Adrenal gland (tissue), 12 donors: ENCODE measurements around the gene UROS. TPM values are rescaled to one million over a fixed set of nuclear protein-coding genes. Genes with fewer than 3 reads are reported as not detected.

Experiments used
- DNase-seq, 7 donors: peaks; one replicate each; pipeline ENCODE4 v3.0.0-alpha.2; 2019 to 2020
- H3K27ac ChIP-seq, 5 donors: fragments of 200-600 bp; sonication (generic) in 4 of 5; 1 replicate in 3 of 5; 2 replicates in 2 of 5; pipeline versions ENCODE4 v1.5.1 to v1.8.0; 2016 to 2020; ENCODE audit warnings: mild to moderate bottlenecking in 1 of 5
- H3K27me3 ChIP-seq: fragments of 200-600 bp; 2 replicates; pipeline ENCODE4 v1.8.0; 2021
- H3K36me3 ChIP-seq, 2 donors: fragments of 200-600 bp; replicated peaks in 1 of 2; 1 replicate in 1 of 2; 2 replicates in 1 of 2; pipeline versions ENCODE4 v1.5.1 to v1.8.0; 2018 to 2022
- H3K4me1 ChIP-seq, 2 donors: fragments of 200-600 bp; replicated peaks in 1 of 2; 1 replicate in 1 of 2; 2 replicates in 1 of 2; pipeline versions ENCODE4 v1.5.1 to v1.8.0; 2018 to 2021
- H3K4me3 ChIP-seq, 4 donors: fragments of 200-600 bp; sonication (generic) in 3 of 4; one replicate each; pipeline ENCODE4 v1.5.1; 2016 to 2018
- H3K9me3 ChIP-seq, 3 donors: fragments of 200-600 bp; sonication (generic) in 1 of 3; replicated peaks in 1 of 3; 1 replicate in 2 of 3; 2 replicates in 1 of 3; pipeline versions ENCODE4 v1.5.1 to v1.8.0; 2016 to 2021
- POLR2A ChIP-seq, 2 donors: fragments of 450-650 bp; IDR thresholded peaks; one replicate each; pipeline ENCODE4 v1.6.1; 2017; ENCODE audit warnings: antibody characterized with exemption in 2 of 2, mild to moderate bottlenecking in 2 of 2, moderate library complexity in 1 of 2
- WGBS, 4 donors: extraction: QIAGEN DNeasy Blood & Tissue Kit in 2 of 4; methylation state at CpG; one replicate each; pipeline versions ENCODE4 v1.1.5 to v1.1.7; 2013 to 2017; 5-methylcytosine and 5-hydroxymethylcytosine counted together
- intact Hi-C, 2 donors: fragments of 100-400 bp; cut with DNase I; formaldehyde crosslinking; loops; one replicate each; pipeline versions ENCODE4 v1.14.1 to v1.15.0; 2022 to 2023
- polyA plus RNA-seq, 3 donors: library from polyadenylated mRNA; stranded (reverse); fragments of 200-250 nt in 2 of 3; fragments of 350-450 nt in 1 of 3; fragmentation: Illumina TruSeq in 1 of 3; extraction: RNeasy Lipid Tissue Mini Kit (QIAGEN cat#74804) in 1 of 3; gene quantifications; one replicate each; pipeline ENCODE4 v1.2.3, GENCODE V29; 2013 to 2014
- total RNA-seq, 9 donors: library from RNA; depleted of rRNA in 4 of 9; stranded (reverse); fragments of >200 nt in 4 of 9; fragments of 120-200 nt in 1 of 9; fragmentation: NEBNext Ultra II Directional in 1 of 9; extraction: Animal tissue kit (Norgen Biotek cat#: 25700) in 1 of 9; gene quantifications; one replicate each; pipeline versions ENCODE4 v1.1.0 to v1.2.4, GENCODE V29; 2013 to 2023
- TF ChIP-seq, protein P1 (sequence below), 6 experiments: fragments of 450-650 bp in 4 of 6; fragments of 200-600 bp in 2 of 6; sonication (generic) in 1 of 6; IDR thresholded peaks; 1 replicate in 5 of 6; 2 replicates in 1 of 6; pipeline versions ENCODE4 v1.5.1 to v1.8.0; 2016 to 2021; ENCODE audit warnings: antibody characterized with exemption in 6 of 6, mild to moderate bottlenecking in 2 of 6, moderate library complexity in 1 of 6
- donor health status: healthy with polysubstance abuse.
- donor health status: Bipolar disorder and iron deficiency.
- donor health status: DM: yes; HTN: yes; CAD: no.
- donor health status: DM: no; HTN: no; CAD: no.
- donor health status: DM: no; HTN: no; CAD: no.
- donor health status: DM: yes; HTN: yes; CAD: no.

UROS gene
- total and polyA plus RNA-seq, 12 donors = 41.1 to 122 (median 60.7) TPM

DNA sequence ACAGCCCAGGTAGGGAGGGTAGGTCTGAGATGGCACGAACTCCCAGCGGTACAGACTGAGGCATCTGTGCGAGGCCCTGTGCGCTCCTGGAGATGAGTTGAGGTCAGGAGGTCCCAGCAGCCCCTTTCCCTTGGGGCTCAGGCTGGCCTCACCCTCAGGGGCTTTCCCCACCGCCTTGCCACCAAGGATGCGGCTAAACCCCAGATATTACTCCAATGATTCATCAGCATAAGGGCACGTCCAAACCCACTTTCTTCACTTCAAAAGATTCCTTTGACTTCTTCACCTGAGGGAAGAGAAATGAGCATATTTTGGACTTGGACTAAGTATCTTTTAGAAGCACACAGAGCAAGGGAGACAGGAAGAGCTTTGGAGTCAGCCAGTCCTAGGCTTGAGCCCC is 20.3 kb downstream of the UROS start:
- TF ChIP-seq, protein P1, sequence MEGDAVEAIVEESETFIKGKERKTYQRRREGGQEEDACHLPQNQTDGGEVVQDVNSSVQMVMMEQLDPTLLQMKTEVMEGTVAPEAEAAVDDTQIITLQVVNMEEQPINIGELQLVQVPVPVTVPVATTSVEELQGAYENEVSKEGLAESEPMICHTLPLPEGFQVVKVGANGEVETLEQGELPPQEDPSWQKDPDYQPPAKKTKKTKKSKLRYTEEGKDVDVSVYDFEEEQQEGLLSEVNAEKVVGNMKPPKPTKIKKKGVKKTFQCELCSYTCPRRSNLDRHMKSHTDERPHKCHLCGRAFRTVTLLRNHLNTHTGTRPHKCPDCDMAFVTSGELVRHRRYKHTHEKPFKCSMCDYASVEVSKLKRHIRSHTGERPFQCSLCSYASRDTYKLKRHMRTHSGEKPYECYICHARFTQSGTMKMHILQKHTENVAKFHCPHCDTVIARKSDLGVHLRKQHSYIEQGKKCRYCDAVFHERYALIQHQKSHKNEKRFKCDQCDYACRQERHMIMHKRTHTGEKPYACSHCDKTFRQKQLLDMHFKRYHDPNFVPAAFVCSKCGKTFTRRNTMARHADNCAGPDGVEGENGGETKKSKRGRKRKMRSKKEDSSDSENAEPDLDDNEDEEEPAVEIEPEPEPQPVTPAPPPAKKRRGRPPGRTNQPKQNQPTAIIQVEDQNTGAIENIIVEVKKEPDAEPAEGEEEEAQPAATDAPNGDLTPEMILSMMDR (IDR thresholded peaks at IDR 0.05) = no peak
- no peak for TF ChIP-seq POLR2A (IDR thresholded peaks at IDR 0.05)
- Histone ChIP-seq H3K4me3 (no peak overlapping the region), H3K27ac (no peak overlapping the region), H3K36me3 (peaks cover 0 to 38% of the 10 kb centered on the region in 2 donors), H3K4me1 (no peaks in the 10 kb centered on the region), H3K27me3 (no peaks in the 10 kb centered on the region), H3K9me3 (no peaks in the 10 kb centered on the region)
- intact Hi-C loops = no loop called here
- DNase-seq = no peak
- 95 to 97% (median 96%) methylated on average over 5 to 7 of the region's 7 CpGs for WGBS, 4 donors

DNA sequence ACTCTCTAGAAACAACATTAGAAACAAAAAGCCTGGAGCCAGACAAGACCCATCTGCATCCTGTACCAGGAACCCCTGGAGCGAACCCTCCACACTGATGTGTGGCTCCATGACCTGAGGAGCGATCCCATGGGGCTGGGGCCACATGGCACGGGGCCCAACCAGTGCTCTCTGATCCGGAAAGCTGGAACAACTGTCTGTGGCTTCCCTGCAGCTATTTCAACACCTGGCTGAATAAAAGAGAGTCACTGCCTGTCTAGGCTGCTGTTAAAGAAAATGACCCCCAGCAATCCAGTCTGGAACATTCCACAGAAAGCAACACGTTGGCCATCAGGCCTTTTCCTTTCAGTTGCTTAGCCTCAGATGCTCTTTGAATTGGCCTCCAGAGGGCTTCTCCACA is 20.9 kb downstream of the UROS start:
- Histone ChIP-seq H3K36me3 (peaks cover 0 to 33% of the 10 kb centered on the region in 2 donors), H3K27ac (no peak overlapping the region), H3K9me3 (no peaks in the 10 kb centered on the region), H3K27me3 (no peaks in the 10 kb centered on the region), H3K4me1 (no peaks in the 10 kb centered on the region), H3K4me3 (no peak overlapping the region)
- intact Hi-C loops = no loop called here
- TF ChIP-seq, protein P1 (IDR thresholded peaks at IDR 0.05) = no peak
- no peak for TF ChIP-seq POLR2A (IDR thresholded peaks at IDR 0.05)
- 86 to 93% (median 91%) methylated on average over 5 of the region's 5 CpGs for WGBS, 4 donors
- no peak for DNase-seq

DNA sequence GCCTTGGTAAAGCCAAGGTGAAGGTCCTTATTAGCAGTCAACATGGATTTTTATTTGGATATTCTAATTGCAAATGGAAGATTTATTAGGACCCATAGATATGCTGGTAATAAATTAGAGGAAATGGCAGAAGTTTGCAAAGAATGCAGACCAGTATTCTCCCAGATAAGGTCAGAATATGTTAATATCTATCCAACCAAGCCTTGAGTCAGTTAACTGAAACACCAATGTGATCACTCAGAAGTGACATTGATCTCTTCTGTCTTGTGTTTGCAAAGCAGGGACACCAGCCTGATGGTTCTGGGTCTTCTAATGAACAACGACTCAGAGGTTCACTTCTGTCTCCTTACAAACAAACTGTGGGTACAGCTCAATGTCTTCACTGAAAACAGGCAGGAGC is 21.5 kb downstream of the UROS start:
- no peaks in the 10 kb centered on the region for H3K4me1 ChIP-seq
- TF ChIP-seq, protein P1 (IDR thresholded peaks at IDR 0.05) = no peak
- TF ChIP-seq POLR2A (IDR thresholded peaks at IDR 0.05) = no peak
- whole genome bisulfite sequencing, 4 donors = 88 to 100% (median 89%) methylated on average over 1 of the region's 1 CpG
- no peak overlapping the region for H3K4me3 ChIP-seq
- DNase-seq = no peak
- peaks cover 0 to 28% of the 10 kb centered on the region in 2 donors for H3K36me3 ChIP-seq
- H3K27ac ChIP-seq = no peak overlapping the region
- H3K9me3 ChIP-seq = no peaks in the 10 kb centered on the region
- no peaks in the 10 kb centered on the region for H3K27me3 ChIP-seq
- intact Hi-C loops = no loop called here

DNA sequence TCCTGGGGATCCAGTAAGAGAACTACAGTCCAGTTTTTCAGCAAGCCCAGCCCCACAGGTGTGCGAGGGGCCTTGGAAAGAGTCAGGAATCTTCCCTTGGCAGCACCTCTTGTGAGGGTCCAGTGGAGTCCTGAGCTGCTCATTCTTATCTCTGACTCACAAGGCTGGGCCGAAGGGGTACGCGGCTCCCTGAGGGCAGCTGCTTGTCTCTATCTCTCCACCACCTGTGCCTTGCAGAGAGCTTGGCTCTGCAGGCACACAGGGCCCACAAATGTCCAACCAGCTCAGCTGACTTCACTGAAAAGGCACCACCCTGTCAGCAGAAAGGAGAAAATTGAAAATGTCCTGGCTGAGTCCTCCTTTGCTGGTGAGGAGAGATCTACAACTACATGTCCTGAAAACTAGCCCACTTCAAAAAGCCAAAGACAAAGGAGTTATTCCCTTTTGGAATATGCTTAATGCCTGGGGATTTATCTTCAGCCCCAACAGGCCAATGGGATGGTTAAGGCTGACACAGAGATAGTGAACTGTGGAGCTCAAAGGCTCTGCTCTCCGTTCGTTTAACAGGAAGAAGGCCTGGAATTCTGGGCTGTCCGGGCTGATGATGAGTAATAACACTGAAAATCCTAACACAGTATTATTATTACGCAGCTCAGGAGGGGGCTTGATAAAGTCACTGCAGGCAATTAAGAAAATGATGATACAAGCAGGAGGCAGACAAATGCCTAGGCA is 23.4 kb downstream of the UROS start:
- no peaks in the 10 kb centered on the region for H3K27me3 ChIP-seq
- H3K4me3 ChIP-seq = no peak overlapping the region
- DNase-seq = no peak
- no peaks in the 10 kb centered on the region for H3K9me3 ChIP-seq
- intact Hi-C loops = no loop called here
- TF ChIP-seq, protein P1 (IDR thresholded peaks at IDR 0.05) = no peak
- TF ChIP-seq POLR2A (IDR thresholded peaks at IDR 0.05) = no peak
- 94 to 98% (median 95%) methylated on average over 7 to 8 of the region's 8 CpGs for WGBS, 4 donors
- H3K4me1 ChIP-seq = no peaks in the 10 kb centered on the region
- peaks cover 0 to 19% of the 10 kb centered on the region in 2 donors for H3K36me3 ChIP-seq
- H3K27ac ChIP-seq = no peak overlapping the region
